CD4-positive, alpha-beta T cell (primary cell): Measurements from ENCODE around the gene HSD17B4. TPM values are rescaled to one million over a fixed set of nuclear protein-coding genes. Genes with fewer than 3 reads are reported as not detected.

ENCODE experiments used
- ATAC-seq: fragments of 200-7000 bp; cut with Tn5 transposase; one replicate; pipeline ENCODE4 v1.10.0; 2022; ENCODE audit warnings: mild to moderate bottlenecking; ENCODE audit not compliant: poor library complexity
- CTCF ChIA-PET: fragments of 350-600 bp; sonication (Branson Sonifier 250); formaldehyde crosslinking; loops from one replicate; lab custom pipeline; 2021; ENCODE audit warnings: antibody characterized with exemption, inconsistent platforms; lab: Charles Lee
- POLR2A ChIA-PET: fragments of 350-600 bp; sonication (Branson Sonifier 250); formaldehyde crosslinking; loops from one replicate; lab custom pipeline; 2021; ENCODE audit warnings: antibody characterized with exemption, inconsistent platforms; lab: Charles Lee
- DNase-seq, 14 experiments: peaks; one replicate each; pipeline ENCODE4 v3.0.0-alpha.2; 2013 to 2020; ENCODE audit warnings: mixed read lengths in 2 of 14
- H3K27ac ChIP-seq, 2 donors: one replicate each; pipeline versions ENCODE4 v1.5.1 to v1.7.0; 2013; ENCODE audit warnings: low read length in 2 of 2, low read depth in 1 of 2, mild to moderate bottlenecking in 1 of 2
- H3K27me3 ChIP-seq, 2 experiments: 1 replicate in 1 of 2; 2 replicates in 1 of 2; pipeline versions ENCODE4 v1.6.1 to v1.7.0; 2013; ENCODE audit warnings: low read length in 2 of 2, control low read depth in 1 of 2, mild to moderate bottlenecking in 1 of 2, moderate library complexity in 1 of 2; ENCODE audit not compliant: insufficient read depth in 2 of 2, control insufficient read depth in 1 of 2
- H3K36me3 ChIP-seq: one replicate; pipeline ENCODE4 v1.6.1; 2013; ENCODE audit warnings: low read length, control low read depth; ENCODE audit not compliant: insufficient read depth
- H3K4me1 ChIP-seq: one replicate; pipeline ENCODE4 v1.6.1; 2013; ENCODE audit warnings: low read length, control low read depth; ENCODE audit not compliant: insufficient read depth
- H3K4me3 ChIP-seq: one replicate; pipeline ENCODE4 v1.5.1; 2013; ENCODE audit warnings: mild to moderate bottlenecking, low read length, moderate library complexity
- H3K9me3 ChIP-seq, 2 experiments: 1 replicate in 1 of 2; 2 replicates in 1 of 2; pipeline versions ENCODE4 v1.6.1 to v1.7.0; 2013; ENCODE audit warnings: low read length in 2 of 2, mild to moderate bottlenecking in 2 of 2, control low read depth in 1 of 2, moderate library complexity in 1 of 2; ENCODE audit not compliant: control insufficient read depth in 1 of 2, insufficient read depth in 1 of 2
- H3K27ac Mint-ChIP-seq: one replicate; pipeline ENCODE4 v1.8.0; 2020; ENCODE audit warnings: mixed read lengths
- H3K27me3 Mint-ChIP-seq: one replicate; pipeline ENCODE4 v1.8.0; 2021; ENCODE audit warnings: mixed read lengths
- H3K36me3 Mint-ChIP-seq: one replicate; pipeline ENCODE4 v1.8.0; 2021; ENCODE audit warnings: low read depth, mixed read lengths
- H3K4me1 Mint-ChIP-seq: one replicate; pipeline ENCODE4 v1.8.0; 2021; ENCODE audit warnings: low read depth, mixed read lengths
- H3K4me3 Mint-ChIP-seq: one replicate; pipeline ENCODE4 v1.8.0; 2020; ENCODE audit warnings: mild to moderate bottlenecking, mixed read lengths
- H3K9me3 Mint-ChIP-seq: one replicate; pipeline ENCODE4 v1.8.0; 2020; ENCODE audit warnings: mixed read lengths
- CTCF ChIP-seq: fragments of 200-600 bp; IDR thresholded peaks from one replicate; pipeline ENCODE4 v1.8.0; 2022; ENCODE audit warnings: antibody characterized with exemption, mild to moderate bottlenecking
- intact Hi-C, 2 experiments: fragments of 100-400 bp; cut with DNase I in 1 of 2; cut with micrococcal nuclease in 1 of 2; formaldehyde crosslinking; loops; one replicate each; pipeline versions ENCODE4 v1.15.1 to v1.9.0; 2023 to 2025; cut with DNase I, micrococcal nuclease
- total RNA-seq, 174 experiments: library from RNA in 2 of 174; stranded (reverse) in 2 of 174; gene quantifications; one replicate each; pipeline ENCODE4 v1.2.3 and lab custom pipeline; 2021 to 2026

HSD17B4 gene
- total RNA-seq, 2 experiments from 2014 or later: 11.9 to 13.1 TPM

- TF ChIP-seq CTCF: no peak
- intact Hi-C loops: loop anchor here (5.0 kb wide), 2 partner anchors 380 to 385 kb away; partner anchors contain the start of gene DMXL1 (in 1 of the 2)
- H3K4me1 Mint-ChIP-seq: peaks cover 24% of the 10 kb centered on the region
- H3K4me3 Mint-ChIP-seq: peak overlapping the region; percentile 89
- Histone ChIP-seq H3K36me3 (no peaks in the 10 kb centered on the region), H3K27ac (peak overlapping the region; percentile 66 to 80), H3K9me3 (no peaks in the 10 kb centered on the region), H3K27me3 (no peaks in the 10 kb centered on the region), H3K4me1 (peaks cover 13% of the 10 kb centered on the region), H3K4me3 (peak overlapping the region; percentile 82)
- DNase-seq: no peak
- POLR2A ChIA-PET: interaction anchor here (0.7 to 1.4 kb wide), 5 partner anchors 10 to 464 kb away, joined by 3 to 7 read pairs (median 4); partner anchors contain the start of genes DMXL1 and DTWD2
- peak overlapping the region; percentile 73 for H3K27ac Mint-ChIP-seq
- no peak for ATAC-seq
- peaks cover 16% of the 10 kb centered on the region for H3K36me3 Mint-ChIP-seq
- H3K27me3 Mint-ChIP-seq: no peaks in the 10 kb centered on the region
- H3K9me3 Mint-ChIP-seq: no peaks in the 10 kb centered on the region
- CTCF ChIA-PET: interaction anchor here (0.9 kb wide), 1 partner anchor 464 kb away, joined by 4 read pairs; the partner anchor contains the start of gene DTWD2
These were observed 281 bp upstream of the HSD17B4 start for GRCh38 chr5:119452060-119452372.

- peak overlapping the region; percentile 82 for H3K4me3 ChIP-seq
- no peaks in the 10 kb centered on the region for H3K36me3 ChIP-seq
- no peaks in the 10 kb centered on the region for H3K9me3 ChIP-seq
- peak overlapping the region; percentile 66 to 80 for H3K27ac ChIP-seq
- peaks cover 13% of the 10 kb centered on the region for H3K4me1 ChIP-seq
- POLR2A ChIA-PET: interaction anchor here (0.7 to 1.4 kb wide), 5 partner anchors 12 to 465 kb away, joined by 3 to 7 read pairs (median 3); partner anchors contain the start of genes DMXL1 and DTWD2
- CTCF ChIA-PET: no interaction called here
- Mint-ChIP-seq H3K27ac (peak overlapping the region; percentile 73), H3K36me3 (peaks cover 25% of the 10 kb centered on the region), H3K4me1 (peaks cover 24% of the 10 kb centered on the region), H3K4me3 (peak overlapping the region; percentile 89), H3K27me3 (no peaks in the 10 kb centered on the region), H3K9me3 (no peaks in the 10 kb centered on the region)
- intact Hi-C loops: loop anchor here (5.0 kb wide), 2 partner anchors 381 to 386 kb away; partner anchors contain the start of gene DMXL1 (in 1 of the 2)
- no peaks in the 10 kb centered on the region for H3K27me3 ChIP-seq
- DNase-seq: no peak
- TF ChIP-seq CTCF: no peak
- peak; percentile 5 for ATAC-seq
These were observed 710 bp downstream of the HSD17B4 start for GRCh38 chr5:119453040-119453373.

- Histone ChIP-seq H3K27ac (no peak overlapping the region), H3K4me1 (peaks cover 13% of the 10 kb centered on the region), H3K9me3 (no peaks in the 10 kb centered on the region), H3K4me3 (no peak overlapping the region), H3K27me3 (no peaks in the 10 kb centered on the region), H3K36me3 (peaks cover 4% of the 10 kb centered on the region)
- no peaks in the 10 kb centered on the region for H3K9me3 Mint-ChIP-seq
- H3K4me1 Mint-ChIP-seq: peaks cover 30% of the 10 kb centered on the region
- no peak for DNase-seq
- ATAC-seq: no peak
- no peak for TF ChIP-seq CTCF
- H3K27ac Mint-ChIP-seq: no peak overlapping the region
- POLR2A ChIA-PET: interaction anchor here (1.3 kb wide), 1 partner anchor 11 kb away, joined by 3 read pairs; no protein-coding TSS in a partner anchor
- CTCF ChIA-PET: no interaction called here
- no peaks in the 10 kb centered on the region for H3K27me3 Mint-ChIP-seq
- intact Hi-C loops: loop anchor here (5.0 kb wide), 2 partner anchors 382 to 387 kb away; partner anchors contain the start of gene DMXL1 (in 1 of the 2)
- H3K4me3 Mint-ChIP-seq: no peak overlapping the region
- H3K36me3 Mint-ChIP-seq: peaks cover 30% of the 10 kb centered on the region
These were observed 1.9 kb downstream of the HSD17B4 start for GRCh38 chr5:119454171-119454570.
